SKM-1 treated with dmso at 0.1 percent for 144 hours (cell line): Measurements from ENCODE around the gene COL9A2.

Source experiments
- DNase-seq: peaks from one replicate; lab custom pipeline; 2025; ENCODE audit not compliant: unreplicated experiment; lab: John Stamatoyannopoulos, UW

Gene COL9A2

GRCh38 chr1:40303790-40304189, 13.3 kb downstream of the COL9A2 start:
- DNase-seq: no peak

- no peak for DNase-seq
Observed at GRCh38 chr1:40303051-40303771, 13.9 kb downstream of the COL9A2 start.

- no peak for DNase-seq
Observed at GRCh38 chr1:40302475-40302874, 14.6 kb downstream of the COL9A2 start.

GRCh38 chr1:40301541-40302299, 15.4 kb downstream of the COL9A2 start:
- no peak for DNase-seq

GRCh38 chr1:40301066-40301465, 16.0 kb downstream of the COL9A2 start:
- no peak for DNase-seq

GRCh38 chr1:40300651-40301050, 16.4 kb downstream of the COL9A2 start:
- DNase-seq: no peak

GRCh38 chr1:40300249-40300567, 16.9 kb downstream of the COL9A2 start:
- DNase-seq: no peak

- DNase-seq: no peak
Observed at GRCh38 chr1:40299366-40300248, 17.5 kb downstream of the COL9A2 start.

GRCh38 chr1:40291293-40291692, 25.8 kb downstream of the COL9A2 start:
- no peak for DNase-seq

GRCh38 chr1:40281853-40282252, 35.2 kb downstream of the COL9A2 start:
- DNase-seq: no peak

GRCh38 chr1:40276122-40276521, 41.0 kb downstream of the COL9A2 start:
- no peak for DNase-seq

GRCh38 chr1:40274331-40274730, 42.8 kb downstream of the COL9A2 start:
- DNase-seq: no peak

GRCh38 chr1:40273547-40274166, 43.4 kb downstream of the COL9A2 start:
- no peak for DNase-seq

- DNase-seq: no peak
Observed at GRCh38 chr1:40272653-40273213, 44.4 kb downstream of the COL9A2 start.

- DNase-seq: no peak
Observed at GRCh38 chr1:40270152-40270834, 46.8 kb downstream of the COL9A2 start.

- DNase-seq: no peak
Observed at GRCh38 chr1:40268211-40268610, 48.9 kb downstream of the COL9A2 start.

GRCh38 chr1:40267767-40268187, 49.3 kb downstream of the COL9A2 start:
- DNase-seq: no peak

- no peak for DNase-seq
Observed at GRCh38 chr1:40266786-40267535, 50.1 kb downstream of the COL9A2 start.

- DNase-seq: no peak
Observed at GRCh38 chr1:40265919-40266318, 51.2 kb downstream of the COL9A2 start.

- no peak for DNase-seq
Observed at GRCh38 chr1:40265298-40265697, 51.8 kb downstream of the COL9A2 start.
